ENCODE measurements around the gene ADAMTS12.

The ADAMTS12 gene

GRCh38 chr5:33888587-33888986, 3.2 kb downstream of the ADAMTS12 start:
- ATAC-seq: no peak
- TF ChIP-seq, protein P1, sequence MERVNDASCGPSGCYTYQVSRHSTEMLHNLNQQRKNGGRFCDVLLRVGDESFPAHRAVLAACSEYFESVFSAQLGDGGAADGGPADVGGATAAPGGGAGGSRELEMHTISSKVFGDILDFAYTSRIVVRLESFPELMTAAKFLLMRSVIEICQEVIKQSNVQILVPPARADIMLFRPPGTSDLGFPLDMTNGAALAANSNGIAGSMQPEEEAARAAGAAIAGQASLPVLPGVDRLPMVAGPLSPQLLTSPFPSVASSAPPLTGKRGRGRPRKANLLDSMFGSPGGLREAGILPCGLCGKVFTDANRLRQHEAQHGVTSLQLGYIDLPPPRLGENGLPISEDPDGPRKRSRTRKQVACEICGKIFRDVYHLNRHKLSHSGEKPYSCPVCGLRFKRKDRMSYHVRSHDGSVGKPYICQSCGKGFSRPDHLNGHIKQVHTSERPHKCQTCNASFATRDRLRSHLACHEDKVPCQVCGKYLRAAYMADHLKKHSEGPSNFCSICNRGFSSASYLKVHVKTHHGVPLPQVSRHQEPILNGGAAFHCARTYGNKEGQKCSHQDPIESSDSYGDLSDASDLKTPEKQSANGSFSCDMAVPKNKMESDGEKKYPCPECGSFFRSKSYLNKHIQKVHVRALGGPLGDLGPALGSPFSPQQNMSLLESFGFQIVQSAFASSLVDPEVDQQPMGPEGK (CRISPR knock-in tag; IDR thresholded peaks at IDR 0.05; ENCODE audit: borderline replicate concordance): no peak
- TF ChIP-seq BACH2 (CRISPR knock-in tag; IDR thresholded peaks at IDR 0.05; ENCODE audit: borderline replicate concordance) (no peak), ZNF565 (CRISPR knock-in tag; conservative IDR thresholded peaks at IDR 0.05; ENCODE audit: low read depth) (no peak), OSR1 (CRISPR knock-in tag; IDR thresholded peaks at IDR 0.05) (no peak), SNAI2 (CRISPR knock-in tag; IDR thresholded peaks at IDR 0.05) (no peak), CREB5 (CRISPR knock-in tag; IDR thresholded peaks at IDR 0.05; ENCODE audit: low read depth) (no peak), PPARA (CRISPR knock-in tag; IDR thresholded peaks at IDR 0.05; ENCODE audit: borderline replicate concordance) (no peak)
- TF ChIP-seq, protein P2, sequence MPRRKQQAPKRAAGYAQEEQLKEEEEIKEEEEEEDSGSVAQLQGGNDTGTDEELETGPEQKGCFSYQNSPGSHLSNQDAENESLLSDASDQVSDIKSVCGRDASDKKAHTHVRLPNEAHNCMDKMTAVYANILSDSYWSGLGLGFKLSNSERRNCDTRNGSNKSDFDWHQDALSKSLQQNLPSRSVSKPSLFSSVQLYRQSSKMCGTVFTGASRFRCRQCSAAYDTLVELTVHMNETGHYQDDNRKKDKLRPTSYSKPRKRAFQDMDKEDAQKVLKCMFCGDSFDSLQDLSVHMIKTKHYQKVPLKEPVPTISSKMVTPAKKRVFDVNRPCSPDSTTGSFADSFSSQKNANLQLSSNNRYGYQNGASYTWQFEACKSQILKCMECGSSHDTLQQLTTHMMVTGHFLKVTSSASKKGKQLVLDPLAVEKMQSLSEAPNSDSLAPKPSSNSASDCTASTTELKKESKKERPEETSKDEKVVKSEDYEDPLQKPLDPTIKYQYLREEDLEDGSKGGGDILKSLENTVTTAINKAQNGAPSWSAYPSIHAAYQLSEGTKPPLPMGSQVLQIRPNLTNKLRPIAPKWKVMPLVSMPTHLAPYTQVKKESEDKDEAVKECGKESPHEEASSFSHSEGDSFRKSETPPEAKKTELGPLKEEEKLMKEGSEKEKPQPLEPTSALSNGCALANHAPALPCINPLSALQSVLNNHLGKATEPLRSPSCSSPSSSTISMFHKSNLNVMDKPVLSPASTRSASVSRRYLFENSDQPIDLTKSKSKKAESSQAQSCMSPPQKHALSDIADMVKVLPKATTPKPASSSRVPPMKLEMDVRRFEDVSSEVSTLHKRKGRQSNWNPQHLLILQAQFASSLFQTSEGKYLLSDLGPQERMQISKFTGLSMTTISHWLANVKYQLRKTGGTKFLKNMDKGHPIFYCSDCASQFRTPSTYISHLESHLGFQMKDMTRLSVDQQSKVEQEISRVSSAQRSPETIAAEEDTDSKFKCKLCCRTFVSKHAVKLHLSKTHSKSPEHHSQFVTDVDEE (CRISPR knock-in tag; IDR thresholded peaks at IDR 0.05): no peak

GRCh38 chr5:33887268-33887667, 4.5 kb downstream of the ADAMTS12 start:
- TF ChIP-seq CREB5 (CRISPR knock-in tag; IDR thresholded peaks at IDR 0.05; ENCODE audit: low read depth) (no peak), ARNTL (CRISPR knock-in tag; IDR thresholded peaks at IDR 0.05; ENCODE audit: borderline replicate concordance, low read depth) (no peak), ZNF8 (CRISPR knock-in tag; IDR thresholded peaks at IDR 0.05) (no peak), GLIS3 (CRISPR knock-in tag; IDR thresholded peaks at IDR 0.05) (no peak), ISL1 (CRISPR knock-in tag; IDR thresholded peaks at IDR 0.05) (no peak), ZNF565 (CRISPR knock-in tag; conservative IDR thresholded peaks at IDR 0.05; ENCODE audit: low read depth) (no peak)
- TF ChIP-seq, protein P1 (CRISPR knock-in tag; IDR thresholded peaks at IDR 0.05; ENCODE audit: borderline replicate concordance): no peak
- TF ChIP-seq, protein P3, sequence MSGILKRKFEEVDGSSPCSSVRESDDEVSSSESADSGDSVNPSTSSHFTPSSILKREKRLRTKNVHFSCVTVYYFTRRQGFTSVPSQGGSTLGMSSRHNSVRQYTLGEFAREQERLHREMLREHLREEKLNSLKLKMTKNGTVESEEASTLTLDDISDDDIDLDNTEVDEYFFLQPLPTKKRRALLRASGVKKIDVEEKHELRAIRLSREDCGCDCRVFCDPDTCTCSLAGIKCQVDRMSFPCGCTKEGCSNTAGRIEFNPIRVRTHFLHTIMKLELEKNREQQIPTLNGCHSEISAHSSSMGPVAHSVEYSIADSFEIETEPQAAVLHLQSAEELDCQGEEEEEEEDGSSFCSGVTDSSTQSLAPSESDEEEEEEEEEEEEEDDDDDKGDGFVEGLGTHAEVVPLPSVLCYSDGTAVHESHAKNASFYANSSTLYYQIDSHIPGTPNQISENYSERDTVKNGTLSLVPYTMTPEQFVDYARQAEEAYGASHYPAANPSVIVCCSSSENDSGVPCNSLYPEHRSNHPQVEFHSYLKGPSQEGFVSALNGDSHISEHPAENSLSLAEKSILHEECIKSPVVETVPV (CRISPR knock-in tag; IDR thresholded peaks at IDR 0.05): no peak
- no peak for ATAC-seq

DNA sequence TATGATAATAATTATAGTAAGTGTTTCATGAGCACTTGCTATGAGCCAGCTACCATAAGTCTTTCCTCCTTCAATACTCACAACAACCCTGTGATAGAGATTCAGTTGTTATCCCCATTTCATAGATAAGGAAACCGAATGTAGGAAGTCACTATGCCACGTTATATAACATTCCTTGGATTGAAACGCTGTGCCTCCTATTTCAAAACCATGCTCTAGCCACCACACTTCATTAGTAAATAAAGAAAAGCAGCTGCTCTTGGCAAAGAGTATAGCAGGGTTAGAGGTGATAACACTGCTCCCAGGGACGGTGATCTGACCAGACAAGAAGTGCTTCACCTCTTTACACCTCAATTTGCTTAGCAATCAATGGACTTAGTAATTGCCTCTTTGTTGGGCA, 5.5 kb downstream of the ADAMTS12 start:
- TF ChIP-seq RARB (CRISPR knock-in tag; IDR thresholded peaks at IDR 0.05): no peak
- TF ChIP-seq, protein P1 (CRISPR knock-in tag; IDR thresholded peaks at IDR 0.05; ENCODE audit: borderline replicate concordance): no peak
- TF ChIP-seq CSDC2 (CRISPR knock-in tag; IDR thresholded peaks at IDR 0.05): no peak
- TF ChIP-seq SNAI2 (CRISPR knock-in tag; IDR thresholded peaks at IDR 0.05): no peak
- no peak for TF ChIP-seq ZNF565 (CRISPR knock-in tag; conservative IDR thresholded peaks at IDR 0.05; ENCODE audit: low read depth)
- TF ChIP-seq ISL1 (CRISPR knock-in tag; IDR thresholded peaks at IDR 0.05): no peak
- no peak for TF ChIP-seq TCF4 (CRISPR knock-in tag; IDR thresholded peaks at IDR 0.05; ENCODE audit: borderline replicate concordance)
- no peak for TF ChIP-seq BACH2 (CRISPR knock-in tag; IDR thresholded peaks at IDR 0.05; ENCODE audit: borderline replicate concordance)
- TF ChIP-seq TOX (CRISPR knock-in tag; IDR thresholded peaks at IDR 0.05; ENCODE audit: borderline replicate concordance): no peak
- TF ChIP-seq ZFP30 (CRISPR knock-in tag; IDR thresholded peaks at IDR 0.05): no peak
- ATAC-seq: no peak

All from SK-N-SH treated with all-trans-retinoic acid at 6 μM for 48 hours (cell line).